GM20000 (cell line): ENCODE measurements around the gene PAFAH2.

Experiments used
- DNase-seq: peaks from one replicate; pipeline ENCODE4 v3.0.0; 2012; ENCODE audit warnings: low spot score
- TF ChIP-seq, protein P1 (sequence below): IDR thresholded peaks from 2 replicates; pipeline ENCODE4 v1.5.1; 2012; ENCODE audit warnings: mild to moderate bottlenecking, control low read depth; ENCODE audit errors: extremely low read depth, missing control alignments

Gene PAFAH2

DNA sequence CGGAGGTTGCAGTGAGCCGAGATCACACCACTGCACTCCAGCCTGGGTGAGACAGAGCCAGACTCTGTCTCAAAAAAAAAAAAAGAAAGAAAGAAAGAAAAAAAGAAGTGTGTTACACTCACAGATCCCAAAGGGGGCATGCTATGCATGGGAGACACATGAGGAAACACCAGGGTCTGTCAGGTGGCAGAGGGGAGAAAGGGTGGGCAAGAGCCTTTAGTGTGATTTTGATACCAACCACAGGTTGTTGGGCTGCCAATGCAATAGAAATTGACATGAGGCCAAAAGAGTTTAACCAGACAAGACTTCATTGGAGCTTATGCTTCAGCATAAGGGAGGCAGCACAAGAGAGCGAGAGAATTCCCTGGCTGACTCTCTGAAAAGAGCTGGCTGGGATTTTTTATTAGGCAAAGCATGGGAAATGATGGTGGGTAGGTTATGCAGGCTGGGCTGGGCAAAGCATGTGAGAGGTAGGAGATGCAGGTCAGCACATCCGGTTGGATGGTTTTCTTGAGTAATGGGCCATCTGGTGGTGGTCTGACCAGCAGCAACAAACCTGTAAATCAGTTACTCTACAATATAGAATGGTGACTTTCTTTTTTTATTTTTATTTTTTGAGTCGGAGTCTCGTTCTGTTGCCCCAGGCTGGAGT is 12.1 kb upstream of the PAFAH2 start:
- DNase-seq = no peak
- TF ChIP-seq, protein P1, sequence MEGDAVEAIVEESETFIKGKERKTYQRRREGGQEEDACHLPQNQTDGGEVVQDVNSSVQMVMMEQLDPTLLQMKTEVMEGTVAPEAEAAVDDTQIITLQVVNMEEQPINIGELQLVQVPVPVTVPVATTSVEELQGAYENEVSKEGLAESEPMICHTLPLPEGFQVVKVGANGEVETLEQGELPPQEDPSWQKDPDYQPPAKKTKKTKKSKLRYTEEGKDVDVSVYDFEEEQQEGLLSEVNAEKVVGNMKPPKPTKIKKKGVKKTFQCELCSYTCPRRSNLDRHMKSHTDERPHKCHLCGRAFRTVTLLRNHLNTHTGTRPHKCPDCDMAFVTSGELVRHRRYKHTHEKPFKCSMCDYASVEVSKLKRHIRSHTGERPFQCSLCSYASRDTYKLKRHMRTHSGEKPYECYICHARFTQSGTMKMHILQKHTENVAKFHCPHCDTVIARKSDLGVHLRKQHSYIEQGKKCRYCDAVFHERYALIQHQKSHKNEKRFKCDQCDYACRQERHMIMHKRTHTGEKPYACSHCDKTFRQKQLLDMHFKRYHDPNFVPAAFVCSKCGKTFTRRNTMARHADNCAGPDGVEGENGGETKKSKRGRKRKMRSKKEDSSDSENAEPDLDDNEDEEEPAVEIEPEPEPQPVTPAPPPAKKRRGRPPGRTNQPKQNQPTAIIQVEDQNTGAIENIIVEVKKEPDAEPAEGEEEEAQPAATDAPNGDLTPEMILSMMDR = no peak

DNA sequence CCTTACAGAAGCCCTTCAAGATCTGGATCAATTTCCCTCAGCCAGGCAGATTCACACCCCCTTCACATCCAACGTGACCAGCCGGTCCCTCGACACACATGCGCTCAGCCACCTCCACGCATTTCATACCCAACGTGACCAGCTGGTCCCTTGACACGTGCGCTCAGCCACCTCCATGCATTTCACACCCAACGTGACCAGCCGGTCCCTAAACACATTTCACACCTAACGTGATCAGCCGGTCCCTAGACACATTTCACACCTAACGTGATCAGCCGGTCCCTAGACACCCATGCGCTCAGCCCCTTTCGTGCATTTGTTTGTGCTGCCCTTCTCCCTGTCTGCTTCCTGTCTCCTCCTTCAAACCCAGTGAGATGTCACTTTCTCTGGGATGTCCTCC is 8.8 kb upstream of the PAFAH2 start:
- TF ChIP-seq, protein P1 = no peak
- no peak for DNase-seq

DNA sequence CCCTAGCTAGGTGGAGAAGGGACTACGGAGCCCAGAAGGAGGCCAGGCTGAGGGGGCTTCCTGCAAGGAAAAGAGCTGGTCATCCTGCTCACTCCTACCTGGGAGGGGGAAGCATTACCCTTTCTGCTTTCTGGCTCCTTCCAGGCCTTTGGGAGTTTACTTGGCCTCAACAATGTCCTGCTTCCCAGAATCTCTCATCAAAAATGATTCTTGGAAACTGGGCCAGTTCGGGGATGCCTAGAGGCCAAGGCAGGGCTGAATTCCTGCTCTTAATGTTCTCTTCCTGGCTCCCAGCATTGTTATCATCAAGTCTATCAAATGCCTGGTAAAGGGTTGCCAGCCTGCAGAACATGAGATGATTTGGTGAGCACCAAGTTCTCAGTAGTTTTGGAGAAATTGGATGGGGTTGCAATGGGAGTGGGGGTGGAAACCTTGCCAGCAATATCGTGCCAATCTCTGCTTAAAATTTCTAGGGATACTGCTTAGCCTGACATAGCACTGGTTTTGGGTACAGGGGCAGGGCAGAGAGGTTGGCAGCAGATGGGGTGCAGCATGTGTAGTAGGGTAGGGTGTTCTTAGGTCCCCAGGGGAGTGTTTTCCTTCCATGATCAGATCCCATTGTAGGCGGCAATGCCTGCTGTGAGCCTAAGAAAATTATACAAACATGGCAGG is 7.7 kb upstream of the PAFAH2 start:
- DNase-seq = no peak
- TF ChIP-seq, protein P1 = no peak

DNA sequence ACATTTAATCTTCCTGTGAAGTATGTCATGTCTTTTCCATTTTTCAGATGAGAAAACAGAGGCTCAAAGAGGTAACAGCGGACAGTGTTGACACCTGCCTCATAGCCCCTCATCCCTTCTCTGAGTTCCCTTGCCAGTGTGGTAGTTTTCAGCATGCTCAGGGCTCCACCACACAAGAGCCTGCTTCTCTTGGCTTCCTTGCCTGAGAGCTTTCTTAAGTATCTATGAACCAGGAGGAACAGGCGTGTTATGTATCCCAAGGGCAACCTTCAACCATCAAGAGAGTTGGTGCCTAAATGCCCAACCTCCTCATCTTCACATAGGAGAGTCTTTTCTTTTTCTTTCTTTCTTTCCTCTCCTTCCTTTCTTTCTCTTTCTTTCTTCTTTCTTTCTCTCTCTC is 5.9 kb upstream of the PAFAH2 start:
- DNase-seq = no peak
- TF ChIP-seq, protein P1 = no peak

DNA sequence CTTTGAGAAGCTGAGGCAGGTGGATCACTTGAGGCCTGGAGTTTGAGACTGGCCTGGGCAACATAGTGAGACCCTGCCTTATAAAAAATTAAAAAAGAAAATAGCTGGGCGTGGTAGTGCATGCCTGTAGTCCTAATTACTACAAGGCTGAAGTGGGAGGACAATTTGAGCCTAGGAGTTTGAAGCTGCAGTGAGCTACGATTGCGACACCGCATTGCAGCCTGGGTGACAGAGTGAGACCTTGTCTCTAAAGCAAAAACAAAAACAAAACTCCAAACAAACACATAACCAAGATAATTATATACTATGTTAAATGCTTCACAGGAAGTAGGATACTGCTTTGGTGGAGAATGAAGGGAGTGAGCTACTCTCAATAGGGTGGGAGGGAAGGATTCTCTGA is 5.4 kb upstream of the PAFAH2 start:
- DNase-seq = no peak
- TF ChIP-seq, protein P1 = no peak

DNA sequence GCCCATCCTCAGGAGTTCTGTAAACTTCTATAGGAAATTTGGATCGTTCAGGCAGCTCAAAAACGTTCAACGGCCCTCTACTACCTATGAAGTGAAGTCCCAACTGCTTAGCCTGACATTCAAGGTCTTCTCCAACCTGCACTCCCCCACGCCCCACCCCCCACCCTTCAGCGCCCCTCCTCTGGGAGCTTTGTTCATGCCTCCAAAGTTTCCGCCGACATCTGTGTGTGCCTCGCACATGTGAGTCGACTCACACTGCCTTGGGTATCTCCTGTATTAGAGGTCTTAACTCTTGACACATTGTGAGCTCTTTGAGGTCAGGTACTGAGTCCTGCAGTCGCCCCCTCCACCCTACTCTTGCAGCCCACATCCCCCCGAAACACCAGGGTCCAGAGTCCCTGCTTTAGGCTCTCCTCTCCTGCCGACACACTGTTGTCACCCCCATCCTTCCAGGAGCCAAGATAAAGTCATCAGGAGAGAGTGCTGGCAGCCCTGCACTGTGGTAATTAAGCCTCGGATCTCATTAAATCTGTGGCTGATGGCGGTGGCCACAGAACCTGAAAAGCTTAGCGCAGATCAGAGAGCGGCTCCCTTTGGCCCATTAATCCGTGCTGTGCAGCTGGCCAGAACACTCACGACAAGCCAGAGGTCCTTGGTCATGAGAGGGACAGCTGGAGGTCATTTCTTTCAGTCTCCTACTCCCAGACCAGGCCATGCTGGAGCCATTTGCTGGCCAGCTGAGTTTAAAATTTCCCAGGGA is 1.4 kb upstream of the PAFAH2 start:
- TF ChIP-seq, protein P1 = no peak
- DNase-seq = no peak
